Breast epithelium (tissue), 4 donors: ENCODE results near the gene PDZD2. TPM values are rescaled to one million over a fixed set of nuclear protein-coding genes. Genes with fewer than 3 reads are reported as not detected.
A peak's percentile ranks its signal among the peaks of the same experiment; 100 is the strongest.
"Not testable (repeated sequence)": the region's sequence is repeated elsewhere in the genome, so short reads cannot be mapped to it uniquely, and the experiment has no call there.

Experiments
- DNase-seq, 2 donors: peaks; one replicate each; pipeline ENCODE4 v3.0.0-alpha.2; 2019; ENCODE audit warnings: low spot score in 2 of 2
- H3K27ac ChIP-seq, 2 donors: fragments of 200-600 bp; sonication (generic) in 1 of 2; one replicate each; pipeline ENCODE4 v1.5.1; 2016 to 2019; ENCODE audit warnings: mild to moderate bottlenecking in 1 of 2
- H3K27me3 ChIP-seq, 2 donors: fragments of 200-600 bp; sonication (generic) in 1 of 2; one replicate each; pipeline versions ENCODE4 v1.5.1 to v1.6.0; 2017 to 2019; ENCODE audit warnings: control low read depth in 1 of 2, mild to moderate bottlenecking in 1 of 2
- H3K36me3 ChIP-seq: fragments of 200-600 bp; one replicate; pipeline ENCODE4 v1.5.1; 2019
- H3K4me1 ChIP-seq, 2 donors: fragments of 200-600 bp; sonication (generic); one replicate each; pipeline ENCODE4 v1.5.1; 2016 to 2019; ENCODE audit warnings: control low read depth in 1 of 2
- H3K4me3 ChIP-seq, 3 donors: fragments of 200-600 bp; sonication (generic); 1 replicate in 2 of 3; 2 replicates in 1 of 3; pipeline ENCODE4 v1.5.1; 2016 to 2019; ENCODE audit warnings: mild to moderate bottlenecking in 3 of 3, moderate library complexity in 2 of 3
- H3K9me3 ChIP-seq, 2 donors: fragments of 200-600 bp; sonication (generic) in 1 of 2; one replicate each; pipeline ENCODE4 v1.5.1; 2016 to 2019; ENCODE audit warnings: control low read depth in 1 of 2
- POLR2A ChIP-seq: fragments of 450-650 bp; IDR thresholded peaks from one replicate; pipeline ENCODE4 v1.6.1; 2016; ENCODE audit warnings: antibody characterized with exemption, mild to moderate bottlenecking, moderate library complexity
- POLR2AphosphoS5 ChIP-seq, 3 donors: sonication (generic); formaldehyde crosslinking; IDR thresholded peaks; one replicate each; pipeline ENCODE4 v1.6.1; 2017; ENCODE audit warnings: antibody characterized with exemption in 3 of 3
- intact Hi-C: fragments of 100-400 bp; cut with DNase I; formaldehyde crosslinking; loops from one replicate; pipeline ENCODE4 v1.15.1; 2023; ENCODE audit warnings: low total_unique reads
- total RNA-seq, 3 donors: library from RNA; depleted of rRNA; stranded (reverse); fragments of >200 nt; gene quantifications; one replicate each; pipeline ENCODE4 v1.1.0, GENCODE V29; 2016
- TF ChIP-seq, protein P1 (sequence below), 3 donors: fragments of 450-650 bp; IDR thresholded peaks; one replicate each; pipeline ENCODE4 v1.5.1; 2016 to 2017; ENCODE audit warnings: antibody characterized with exemption in 3 of 3, mild to moderate bottlenecking in 3 of 3, moderate library complexity in 3 of 3

Gene PDZD2
- 10 to 100 TPM; 16.8 to 23.3 (median 17.7) TPM for total RNA-seq

DNA sequence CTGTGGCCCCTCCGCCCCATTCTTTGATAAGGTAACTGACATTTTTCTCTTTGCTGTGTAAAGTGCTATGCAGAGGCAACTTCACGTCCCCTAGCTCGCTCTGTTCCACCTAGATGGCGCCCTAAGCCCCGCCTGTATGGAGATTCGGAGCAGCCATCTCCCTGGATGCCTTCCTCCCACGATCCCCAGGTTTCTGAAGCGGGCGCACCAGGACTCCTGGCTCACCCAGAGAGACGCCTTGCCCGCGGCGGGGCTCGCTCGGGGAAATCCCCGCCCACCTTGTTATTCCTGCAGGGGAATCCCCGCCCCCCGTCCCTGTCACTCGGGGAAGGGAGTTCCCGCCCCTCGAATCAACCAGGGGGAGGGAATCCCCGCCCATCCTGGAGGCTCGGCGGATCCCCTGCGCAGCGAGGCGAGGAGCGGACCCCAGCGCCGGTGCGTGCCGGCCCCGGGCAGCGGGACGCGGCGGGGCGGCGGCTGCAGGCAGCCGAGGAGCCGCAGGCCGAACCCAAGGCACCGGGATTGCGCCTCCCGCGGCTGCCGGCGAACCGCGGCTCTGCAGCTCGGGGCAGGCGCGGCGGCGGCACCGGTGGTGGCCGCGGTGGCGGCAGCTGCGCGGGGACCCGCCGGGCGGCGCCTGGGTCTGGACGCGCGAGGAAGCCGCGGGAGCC, at the start of gene PDZD2:
TSS of gene PDZD2 (plus strand) at position 384 of the 671 bp plus-strand sequence.
- DNase-seq = peak; percentile 43 to 57
- TF ChIP-seq POLR2A = no peak
- TF ChIP-seq, protein P1, sequence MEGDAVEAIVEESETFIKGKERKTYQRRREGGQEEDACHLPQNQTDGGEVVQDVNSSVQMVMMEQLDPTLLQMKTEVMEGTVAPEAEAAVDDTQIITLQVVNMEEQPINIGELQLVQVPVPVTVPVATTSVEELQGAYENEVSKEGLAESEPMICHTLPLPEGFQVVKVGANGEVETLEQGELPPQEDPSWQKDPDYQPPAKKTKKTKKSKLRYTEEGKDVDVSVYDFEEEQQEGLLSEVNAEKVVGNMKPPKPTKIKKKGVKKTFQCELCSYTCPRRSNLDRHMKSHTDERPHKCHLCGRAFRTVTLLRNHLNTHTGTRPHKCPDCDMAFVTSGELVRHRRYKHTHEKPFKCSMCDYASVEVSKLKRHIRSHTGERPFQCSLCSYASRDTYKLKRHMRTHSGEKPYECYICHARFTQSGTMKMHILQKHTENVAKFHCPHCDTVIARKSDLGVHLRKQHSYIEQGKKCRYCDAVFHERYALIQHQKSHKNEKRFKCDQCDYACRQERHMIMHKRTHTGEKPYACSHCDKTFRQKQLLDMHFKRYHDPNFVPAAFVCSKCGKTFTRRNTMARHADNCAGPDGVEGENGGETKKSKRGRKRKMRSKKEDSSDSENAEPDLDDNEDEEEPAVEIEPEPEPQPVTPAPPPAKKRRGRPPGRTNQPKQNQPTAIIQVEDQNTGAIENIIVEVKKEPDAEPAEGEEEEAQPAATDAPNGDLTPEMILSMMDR (IDR thresholded peaks at IDR 0.05) = peak in 1 of 3 donors; percentile 56
- Histone ChIP-seq H3K27ac (peak within 1 kb of the TSS in 1 of 2 donors; percentile 13), H3K4me1 (peaks cover 0 to 7% of the 10 kb centered on the region in 2 donors), H3K36me3 (no peaks in the 10 kb centered on the region), H3K27me3 (no peaks in the 10 kb centered on the region), H3K4me3 (peak within 1 kb of the TSS; percentile 49 to 82 (median 67)), H3K9me3 (no peaks in the 10 kb centered on the region)
- intact Hi-C loops = no loop called here

DNA sequence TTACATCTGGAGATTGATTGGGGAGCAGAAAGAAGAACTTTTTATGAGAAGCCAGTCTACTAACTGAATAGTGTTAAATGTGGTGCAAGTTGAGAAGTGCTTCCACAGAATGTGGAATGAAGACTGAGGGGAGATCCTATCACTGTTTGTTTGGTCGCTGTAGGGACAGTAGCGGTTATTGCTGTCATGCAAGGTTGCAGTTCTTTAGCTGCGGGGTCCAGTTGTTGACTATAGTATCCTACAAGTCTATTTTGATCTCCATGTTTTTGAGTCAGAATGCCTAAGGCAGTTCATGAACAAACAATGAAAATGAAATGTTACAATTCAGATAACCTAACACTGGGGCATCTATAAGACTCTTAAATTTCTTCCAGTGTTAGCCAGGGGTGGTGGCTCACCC, 45.3 kb upstream of the PDZD2 start:
- TF ChIP-seq POLR2A (no peak), POLR2AphosphoS5 (IDR thresholded peaks at IDR 0.05) (no peak)
- TF ChIP-seq, protein P1 (IDR thresholded peaks at IDR 0.05) = no peak
- intact Hi-C loops = loop anchor here (10.0 kb wide), 1 partner anchor 999 kb away; no protein-coding TSS in a partner anchor

DNA sequence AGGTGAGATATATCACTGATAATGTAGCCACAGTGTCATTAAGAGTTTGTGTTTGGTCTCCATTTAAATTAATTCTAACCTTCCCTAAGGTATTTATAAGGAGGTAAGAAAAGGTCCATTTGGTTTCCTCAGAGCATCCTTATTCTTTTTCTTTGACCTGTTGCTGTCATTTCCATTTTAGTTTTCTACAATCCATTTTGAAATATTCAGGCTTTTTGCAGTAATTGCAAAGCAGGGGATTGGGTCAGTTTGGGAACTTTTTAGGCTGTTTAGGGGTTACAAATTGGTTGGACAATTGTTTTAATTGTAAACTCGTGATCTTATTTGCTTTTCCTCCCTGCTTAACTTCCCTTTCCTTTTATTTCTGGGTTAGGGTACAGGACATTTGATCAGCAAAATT, 42.6 kb upstream of the PDZD2 start:
- TF ChIP-seq POLR2A = no peak
- no peak for TF ChIP-seq POLR2AphosphoS5 (IDR thresholded peaks at IDR 0.05)
- TF ChIP-seq, protein P1 (IDR thresholded peaks at IDR 0.05) = no peak
- H3K27ac ChIP-seq = no peak overlapping the region
- no peak for DNase-seq
- no peaks in the 10 kb centered on the region for H3K4me1 ChIP-seq
- H3K27me3 ChIP-seq = no peaks in the 10 kb centered on the region
- H3K9me3 ChIP-seq = no peaks in the 10 kb centered on the region
- intact Hi-C loops = loop anchor here (10.0 kb wide), 1 partner anchor 1002 kb away; no protein-coding TSS in a partner anchor
- no peak overlapping the region for H3K4me3 ChIP-seq
- H3K36me3 ChIP-seq = no peaks in the 10 kb centered on the region

More for the DNA sequence above, 45.3 kb upstream of the PDZD2 start:
- H3K36me3 ChIP-seq = no peaks in the 10 kb centered on the region
- no peaks in the 10 kb centered on the region for H3K4me1 ChIP-seq
- no peaks in the 10 kb centered on the region for H3K27me3 ChIP-seq
- no peak overlapping the region for H3K27ac ChIP-seq
- no peak overlapping the region for H3K4me3 ChIP-seq
- no peaks in the 10 kb centered on the region for H3K9me3 ChIP-seq
- DNase-seq = no peak

DNA sequence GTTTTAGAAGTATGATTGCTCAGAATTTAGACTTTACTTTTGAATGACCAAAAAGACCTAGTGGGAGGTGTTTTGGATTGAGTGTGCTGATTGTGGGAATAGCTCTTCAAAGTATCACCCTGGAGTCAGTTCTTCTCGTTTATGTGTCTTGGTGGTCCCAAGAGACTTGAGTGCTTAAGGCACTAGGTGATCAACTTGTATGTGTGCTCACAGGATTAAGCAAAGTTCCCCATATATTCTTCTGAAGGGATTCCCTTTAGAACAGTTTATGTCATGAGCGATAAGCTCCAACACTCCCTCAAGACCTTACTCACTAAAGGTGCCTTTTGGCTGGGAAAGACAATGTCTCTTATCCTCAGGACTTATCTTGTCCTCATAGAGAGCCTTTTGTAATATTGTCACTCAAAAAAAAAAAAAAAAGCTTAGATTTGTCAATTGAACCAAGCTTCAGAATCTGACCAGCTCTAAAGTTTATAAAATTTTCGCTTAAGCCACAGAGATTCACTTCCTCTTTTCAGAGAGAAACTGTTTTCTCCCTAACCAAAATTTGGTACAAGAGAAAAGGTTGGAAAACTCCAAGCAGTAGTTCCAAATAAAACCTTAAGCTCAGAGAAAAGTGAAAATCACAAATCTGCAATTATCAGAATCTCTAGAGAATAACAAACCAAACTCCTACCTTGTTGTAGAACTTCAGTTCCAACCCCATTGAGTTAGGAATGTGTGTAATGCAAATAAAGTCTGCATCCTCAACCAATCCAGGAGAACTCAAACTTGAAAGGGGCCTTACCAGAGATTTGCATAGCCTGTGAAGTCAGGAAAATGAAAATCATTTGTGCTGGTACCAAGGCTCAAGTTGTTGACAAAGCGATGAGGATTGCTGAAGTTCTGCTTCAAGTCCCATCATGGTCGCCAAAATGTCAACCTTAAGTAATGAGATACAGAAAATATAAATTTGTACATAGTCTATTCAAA, 40.0 kb upstream of the PDZD2 start:
- Histone ChIP-seq H3K27ac (no peak overlapping the region), H3K36me3 (no peaks in the 10 kb centered on the region), H3K4me3 (no peak overlapping the region), H3K9me3 (no peaks in the 10 kb centered on the region), H3K27me3 (no peaks in the 10 kb centered on the region), H3K4me1 (no peaks in the 10 kb centered on the region)
- TF ChIP-seq, protein P1 (IDR thresholded peaks at IDR 0.05) = no peak
- TF ChIP-seq POLR2AphosphoS5 (IDR thresholded peaks at IDR 0.05) (no peak), POLR2A (no peak)
- no peak for DNase-seq
- intact Hi-C loops = loop anchor here (10.0 kb wide), 1 partner anchor 1004 kb away; no protein-coding TSS in a partner anchor

DNA sequence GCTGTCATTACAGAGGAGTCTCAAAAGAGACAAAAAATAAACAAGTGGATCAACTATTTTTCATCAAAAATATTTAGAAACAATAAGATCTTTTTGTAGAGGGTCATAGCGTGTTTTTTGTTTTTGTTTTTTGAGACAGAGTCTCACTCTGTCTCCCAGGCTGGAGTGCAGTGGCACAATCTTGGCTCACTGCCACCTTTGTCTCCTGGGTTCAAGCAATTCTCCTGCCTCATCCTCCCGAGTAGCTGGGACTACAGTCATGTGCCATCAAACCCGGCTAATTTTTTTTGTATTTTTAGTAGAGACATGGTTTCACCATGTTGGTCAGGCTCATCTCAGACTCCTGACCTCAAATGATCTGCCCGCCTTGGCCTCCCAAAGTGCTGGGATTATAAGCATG, 36.6 kb upstream of the PDZD2 start:
- H3K4me1 ChIP-seq, H3K27me3 ChIP-seq, DNase-seq, H3K4me3 ChIP-seq, H3K9me3 ChIP-seq, H3K27ac ChIP-seq, H3K36me3 ChIP-seq: not testable (repeated sequence)
- intact Hi-C loops = loop anchor here (5.0 kb wide), 1 partner anchor 295 kb away; no protein-coding TSS in a partner anchor
